ENCODE measurements around the gene RPL37.
A peak's percentile ranks its signal among the peaks of the same experiment; 100 is the strongest.

The RPL37 gene

GRCh38 chr5:40775846-40776657 lies 59.0 kb downstream of the RPL37 start:
- Mint-ChIP-seq H3K27ac (peak overlapping the region; percentile 28), H3K36me3 (ENCODE audit: low read depth) (peaks cover 47% of the 10 kb centered on the region), H3K4me1 (ENCODE audit: low read depth) (peaks cover 29% of the 10 kb centered on the region), H3K4me3 (no peak overlapping the region), H3K27me3 (no peaks in the 10 kb centered on the region), H3K9me3 (no peaks in the 10 kb centered on the region)
